DMS79 treated with DMSO at 0.1 percent for 48 hours (cell line): Measurements from ENCODE around the gene SRC.

Source experiments
- DNase-seq: peaks from one replicate; lab custom pipeline; 2025; lab: John Stamatoyannopoulos, UW

Gene SRC

DNA sequence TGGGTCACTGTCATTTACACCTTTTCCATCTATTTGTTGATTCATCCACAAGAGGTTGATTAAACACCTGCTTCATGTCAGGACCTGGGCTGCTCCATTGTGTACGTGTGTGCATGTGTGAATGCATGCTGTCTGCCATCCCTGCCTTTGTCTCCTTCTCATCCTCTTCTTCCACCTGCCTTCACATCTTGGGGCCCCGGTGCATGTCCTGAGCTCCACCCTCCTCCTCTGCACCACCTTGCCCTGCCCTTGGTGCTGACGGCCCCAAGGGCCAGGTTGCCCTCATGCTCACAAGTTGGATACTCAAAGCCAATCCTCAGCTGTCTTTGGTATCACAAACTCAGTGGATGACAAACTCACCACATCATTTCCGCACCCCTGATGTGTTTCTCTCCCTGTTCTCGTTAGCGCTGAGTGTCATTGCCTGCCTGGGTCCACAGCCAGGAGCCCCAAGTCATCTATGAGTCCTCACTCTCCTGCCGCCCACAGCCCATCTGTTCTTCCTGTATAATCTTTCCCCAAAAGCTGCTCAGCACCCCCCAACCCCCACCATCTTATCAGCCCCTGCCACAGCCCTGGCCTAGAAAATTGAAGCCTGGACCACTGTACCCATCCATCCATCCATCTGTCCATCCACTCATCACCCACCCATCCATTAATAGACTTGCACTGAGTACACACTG lies 85.0 kb downstream of the SRC start:
- DNase-seq = no peak

DNA sequence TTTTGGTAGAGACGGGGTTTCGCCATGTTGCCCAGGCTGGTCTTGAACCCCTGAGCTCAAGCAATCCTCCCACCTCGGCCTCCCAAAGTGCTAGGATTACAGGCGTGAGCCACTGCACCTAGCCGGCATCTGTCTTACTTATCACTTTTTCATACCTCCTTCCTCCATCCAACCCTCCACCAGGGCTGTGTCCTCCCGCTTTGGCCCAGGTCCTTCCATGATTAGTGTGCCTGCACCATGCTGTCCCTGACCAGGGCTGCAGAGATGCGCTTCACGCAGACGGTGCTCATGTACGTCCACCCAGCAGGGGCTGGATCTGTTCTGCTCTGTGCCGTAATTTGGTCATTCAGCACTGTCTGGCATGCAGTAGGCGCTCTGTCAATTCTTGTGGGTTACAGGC lies 85.8 kb downstream of the SRC start:
- DNase-seq = no peak

DNA sequence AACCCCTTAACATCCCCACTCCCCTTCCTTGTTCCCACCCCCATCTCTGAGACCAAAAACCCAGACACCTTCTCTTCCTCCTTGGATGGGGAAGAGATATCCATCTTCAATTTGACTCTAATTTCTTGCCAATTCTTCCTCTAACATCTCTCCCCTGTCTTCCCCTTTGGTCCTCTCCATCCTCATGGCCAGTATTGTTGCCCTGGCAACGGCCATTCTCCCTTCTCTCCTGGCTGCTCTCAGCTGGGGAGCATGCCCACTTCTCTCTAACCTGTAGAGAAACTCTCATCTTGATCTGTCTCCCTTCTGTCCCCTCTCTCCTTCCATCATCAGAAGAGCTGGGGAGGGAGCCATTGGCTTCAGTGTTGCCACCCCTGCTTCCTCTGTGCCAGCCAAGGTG lies 86.7 kb downstream of the SRC start:
- DNase-seq = no peak

DNA sequence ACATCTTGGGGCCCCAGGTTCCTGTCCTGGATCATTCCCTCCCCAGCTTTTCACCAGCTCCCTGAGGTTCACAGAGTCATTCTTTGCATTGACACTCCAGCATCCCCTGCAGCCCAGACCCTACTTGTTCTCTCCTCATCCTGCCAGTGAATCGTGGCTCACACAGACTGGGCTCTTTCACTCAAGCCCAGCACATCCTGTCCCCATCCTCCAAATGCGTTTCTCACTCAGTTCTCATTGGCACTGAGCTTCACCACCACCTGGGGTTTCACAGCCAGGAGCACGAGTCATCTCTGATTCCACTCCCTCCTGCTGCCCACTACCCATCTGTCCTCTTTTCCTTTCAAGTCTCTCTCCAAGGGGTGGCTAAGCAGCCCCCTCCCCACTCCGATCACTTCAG lies 89.7 kb downstream of the SRC start:
- no peak for DNase-seq

DNA sequence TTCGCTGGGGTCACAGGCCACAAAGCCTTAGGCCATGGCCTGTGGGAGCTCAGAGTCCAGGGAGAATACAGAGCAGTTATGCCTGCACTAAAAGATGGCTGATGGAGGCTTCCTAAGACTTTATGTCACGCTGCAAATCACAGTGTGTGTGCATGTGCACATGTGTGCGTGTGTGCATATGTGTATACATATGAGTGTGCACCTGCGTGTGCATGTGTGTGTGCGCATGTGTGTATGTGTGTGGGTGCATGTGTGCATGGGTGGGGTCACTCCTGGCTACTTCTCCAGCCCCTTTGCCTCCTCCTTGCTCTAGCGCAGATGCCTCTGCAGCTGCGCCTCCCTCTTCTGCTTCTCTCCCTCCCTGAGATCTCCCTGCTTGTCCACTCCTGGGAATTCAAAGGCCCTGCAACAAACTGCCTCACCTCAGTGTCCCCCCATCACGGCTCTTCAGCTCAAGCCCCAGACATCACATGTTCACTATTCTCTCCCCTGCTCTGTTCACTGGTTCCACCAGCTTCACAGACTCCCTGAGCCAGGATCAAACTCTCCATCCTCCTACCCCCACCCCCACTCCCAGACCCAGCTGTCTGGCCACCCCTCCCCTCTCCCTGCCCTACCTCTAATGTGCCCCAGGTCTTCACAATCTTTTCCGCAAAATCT lies 90.7 kb downstream of the SRC start:
- no peak for DNase-seq

DNA sequence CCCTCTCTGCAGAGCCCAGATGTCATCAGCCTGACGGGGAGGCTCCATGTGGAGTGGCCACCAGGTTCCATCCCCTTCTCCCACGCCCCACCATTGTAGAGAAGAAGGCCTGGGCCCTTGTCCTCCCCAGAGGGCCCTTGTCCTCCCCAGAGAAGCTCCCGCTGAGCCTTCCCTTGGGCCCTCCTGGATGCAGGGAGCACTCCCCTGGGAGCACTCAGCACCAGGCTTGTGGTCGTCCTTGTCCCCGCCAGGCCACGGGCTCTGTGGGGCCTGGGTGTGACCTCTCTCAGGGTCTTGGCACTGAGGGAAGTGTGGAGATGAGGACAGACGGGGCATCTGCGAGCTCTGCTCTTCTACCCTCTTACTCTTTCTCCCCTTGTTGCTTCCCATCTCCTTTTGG lies 91.7 kb downstream of the SRC start:
- DNase-seq = no peak

DNA sequence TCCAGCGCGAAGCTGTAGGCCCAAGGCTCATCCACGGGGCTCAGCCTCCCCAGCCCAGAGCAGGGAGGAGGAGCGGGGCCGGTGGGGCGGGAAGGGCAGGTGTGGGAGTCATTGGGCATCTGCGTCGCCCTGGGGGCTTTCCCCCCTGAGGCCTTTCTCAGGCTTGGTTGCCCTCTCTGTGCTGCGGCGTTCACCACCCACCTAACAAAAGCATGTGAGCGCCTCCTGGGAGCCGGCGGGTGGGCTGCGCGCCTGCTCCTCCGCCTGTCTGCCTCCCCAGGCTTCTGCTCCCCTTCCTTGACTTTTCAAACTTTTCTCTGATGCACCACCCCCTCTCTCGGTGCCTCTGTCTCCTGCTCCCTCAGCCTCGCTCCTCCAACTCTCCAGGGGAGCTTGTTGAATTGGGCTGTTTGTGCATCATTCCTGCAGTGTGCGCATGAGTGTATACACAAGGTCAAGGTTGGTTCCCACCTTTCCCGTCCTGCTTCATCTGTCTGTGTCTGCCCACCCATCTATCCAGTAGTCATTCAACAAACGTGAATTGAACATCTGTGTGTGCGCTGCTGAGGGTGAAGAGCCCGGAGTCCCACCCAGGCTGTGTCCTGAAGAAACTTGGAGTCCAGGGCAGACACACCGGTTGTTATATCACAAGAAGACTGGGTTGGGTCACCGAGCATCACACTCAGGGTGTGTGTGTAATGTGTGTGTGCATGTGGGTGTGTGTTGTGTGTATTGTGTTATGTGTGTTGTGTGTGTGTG lies 92.7 kb downstream of the SRC start:
- no peak for DNase-seq

DNA sequence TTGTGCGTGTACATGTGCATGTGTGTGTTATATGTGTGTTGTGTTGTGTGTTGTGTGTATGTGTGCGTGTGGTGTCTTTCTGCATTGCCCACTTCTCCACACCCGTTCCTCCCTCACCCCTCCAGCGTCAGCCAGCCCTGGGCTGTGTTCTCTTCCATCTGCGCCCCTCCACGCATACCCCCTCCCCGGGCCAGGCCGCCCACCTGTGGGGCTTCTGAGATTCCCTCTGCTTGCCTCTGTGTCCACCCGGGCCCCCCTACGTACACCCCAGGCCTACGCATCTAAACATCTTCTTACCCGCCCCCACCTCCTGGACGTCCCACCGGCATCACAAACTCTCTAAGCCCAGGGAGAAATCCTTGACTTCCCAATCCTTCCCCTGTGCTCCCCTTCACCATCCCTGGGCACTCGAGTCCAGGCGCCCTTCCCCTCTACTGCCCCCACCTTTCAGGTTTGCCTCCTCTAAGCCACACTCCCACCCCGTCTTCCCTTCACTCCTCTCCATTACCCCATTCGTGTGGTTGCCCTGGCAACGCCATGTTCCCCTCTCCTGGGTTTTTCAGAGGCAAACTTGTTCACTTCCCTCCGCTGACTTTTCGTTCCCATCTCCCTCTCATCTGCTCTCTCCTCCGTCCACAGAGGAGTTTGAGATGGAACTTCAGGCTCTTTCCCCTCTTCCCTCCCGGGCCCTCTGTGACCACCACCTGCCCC lies 93.4 kb downstream of the SRC start:
- no peak for DNase-seq

DNA sequence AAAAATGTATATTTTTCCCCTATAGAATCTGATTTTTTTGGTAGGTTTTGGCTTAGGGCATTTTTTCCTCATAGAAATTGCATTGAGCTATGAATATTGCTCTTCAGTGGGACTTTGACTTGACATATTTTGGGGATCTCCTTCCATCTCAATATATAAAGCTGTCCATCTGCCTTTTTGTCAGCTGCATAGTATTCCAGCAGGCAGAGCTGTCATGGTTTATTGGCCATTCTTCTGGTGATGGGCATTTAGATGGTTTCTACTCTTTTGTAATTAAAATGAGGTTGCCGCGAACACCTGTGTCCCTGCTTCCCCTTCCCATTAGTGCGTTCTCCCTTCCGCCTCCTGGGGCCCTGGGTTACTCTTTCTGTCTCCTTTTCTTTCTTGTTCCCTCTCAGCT lies 95.1 kb downstream of the SRC start:
- DNase-seq = no peak

DNA sequence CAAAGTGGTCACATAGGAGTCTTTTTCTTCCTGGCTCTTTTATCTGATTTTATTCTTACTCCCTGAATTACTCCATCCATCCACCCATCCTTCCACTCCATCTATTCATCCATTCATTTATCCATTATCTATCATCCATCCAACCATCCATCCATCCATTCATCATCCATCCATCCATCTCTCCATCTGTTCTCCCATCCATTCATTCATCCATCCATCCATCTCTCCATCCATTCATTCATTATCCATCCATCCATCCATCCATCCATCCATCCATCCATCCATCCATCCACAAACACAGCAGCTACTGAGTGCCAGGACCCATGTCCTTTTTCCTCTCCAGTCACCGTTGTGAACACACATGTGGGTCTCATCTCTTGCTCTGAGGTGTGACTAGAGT lies 96.6 kb downstream of the SRC start:
- DNase-seq = no peak

DNA sequence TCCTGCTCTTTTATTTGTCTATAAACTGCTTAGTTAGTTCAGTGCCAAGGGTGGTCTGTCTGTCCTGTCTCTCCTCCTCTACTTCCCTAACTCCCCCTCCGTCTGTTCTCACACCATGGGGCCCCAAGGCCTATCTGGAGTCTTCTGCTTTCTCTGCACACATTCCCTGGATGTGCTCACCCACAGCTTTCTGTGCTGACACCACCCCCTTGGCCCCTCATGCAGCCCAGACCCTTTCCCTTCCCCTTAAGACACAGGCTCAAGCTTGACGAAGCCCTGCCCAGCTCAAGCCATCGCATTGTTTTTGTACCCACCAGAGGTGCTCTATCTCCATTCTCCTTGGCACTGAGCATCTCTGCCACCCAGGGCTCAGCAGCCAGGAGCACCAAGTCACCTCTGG lies 97.0 kb downstream of the SRC start:
- DNase-seq = no peak

DNA sequence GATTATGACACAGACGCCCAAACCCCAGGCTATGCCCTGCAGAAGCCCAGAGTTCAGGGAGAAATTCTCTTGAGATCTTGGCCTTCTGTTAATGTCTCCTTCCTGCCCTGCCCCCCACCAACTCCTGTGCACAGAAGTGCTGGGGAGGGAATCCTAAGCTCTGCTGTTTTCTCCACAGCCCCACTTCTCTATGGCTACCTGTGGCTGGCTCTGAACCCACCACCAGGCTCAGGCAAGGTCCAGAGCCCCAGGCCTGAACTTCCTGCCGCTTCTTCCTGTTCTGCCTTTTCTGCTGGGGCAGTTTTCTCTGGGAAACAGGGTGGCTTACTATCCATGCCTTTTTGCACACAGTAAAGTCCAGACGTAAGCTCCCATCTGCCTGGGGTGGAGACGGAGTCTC lies 97.7 kb downstream of the SRC start:
- no peak for DNase-seq

DNA sequence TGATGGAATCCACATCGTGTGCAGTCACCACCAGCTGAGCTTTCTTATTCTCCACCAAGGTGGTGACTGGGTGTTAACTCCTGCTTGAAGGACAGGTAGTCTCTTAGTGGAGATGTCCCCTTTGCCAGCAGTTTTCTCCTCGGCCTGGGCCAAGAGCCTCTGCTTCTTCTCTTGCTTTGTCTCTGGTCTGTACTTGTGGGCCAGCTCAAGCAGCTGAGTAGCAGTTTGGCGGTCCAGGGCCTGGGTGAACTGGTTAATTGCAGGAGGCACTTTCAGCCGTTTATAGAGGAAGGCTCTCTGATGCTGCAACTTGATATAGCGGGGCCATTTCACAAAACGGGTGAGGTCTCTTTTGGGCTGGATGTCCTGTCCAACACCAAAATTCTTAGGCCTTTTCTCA lies 99.1 kb downstream of the SRC start:
- DNase-seq = no peak

DNA sequence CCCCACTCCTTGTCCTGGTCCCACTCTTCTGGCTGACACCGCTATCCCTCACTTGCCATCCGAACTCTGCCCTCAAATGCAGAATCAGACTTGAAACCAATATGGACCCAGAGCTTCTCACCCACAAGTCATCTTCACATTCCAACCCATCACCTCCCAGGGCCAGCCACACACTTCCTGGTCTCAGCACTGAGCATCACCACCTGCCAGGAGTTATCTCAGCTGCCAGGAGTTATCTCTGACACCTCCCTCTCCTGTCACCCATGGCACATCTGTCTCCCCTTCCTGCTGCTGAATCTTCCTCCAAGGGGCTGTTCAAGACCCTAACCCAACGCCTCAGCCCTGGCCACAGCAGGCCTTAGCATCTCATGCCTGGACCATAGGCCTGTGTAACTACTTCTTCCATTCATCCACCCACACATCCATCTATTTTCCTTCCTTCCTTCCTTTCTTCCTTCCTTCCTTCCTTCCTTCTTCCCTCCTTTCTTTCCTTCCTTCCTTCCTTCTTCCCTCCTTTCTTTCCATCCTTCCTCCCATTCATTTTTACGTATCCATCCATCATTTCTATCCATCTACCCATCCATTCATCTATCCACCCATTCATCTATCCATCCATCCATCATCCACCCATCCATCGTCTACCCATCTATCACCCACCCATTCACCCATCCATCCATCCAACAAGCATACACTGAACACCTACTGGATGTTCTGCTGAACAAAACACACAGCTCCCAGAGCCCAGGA lies 100.5 kb downstream of the SRC start:
- DNase-seq = no peak

DNA sequence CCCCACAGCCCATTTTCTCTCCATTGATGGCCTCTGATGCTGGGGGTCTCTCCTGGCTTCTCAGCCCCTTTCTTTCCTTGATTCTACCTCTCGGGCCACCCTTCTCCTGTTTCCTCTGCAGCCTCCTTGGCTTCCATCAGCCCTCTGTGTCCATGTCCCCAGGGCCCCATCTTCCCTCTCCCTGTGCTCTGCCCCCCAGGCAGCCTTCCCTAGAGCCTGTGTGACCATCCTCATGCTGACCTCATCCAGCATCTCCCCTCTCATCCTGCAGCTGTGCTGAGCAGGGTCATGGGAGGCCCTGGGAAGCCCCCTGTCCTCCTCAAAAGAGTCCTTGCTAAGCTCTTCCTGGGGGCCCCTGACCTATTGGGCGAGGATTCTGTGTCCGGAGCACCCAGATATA lies 101.7 kb downstream of the SRC start:
- no peak for DNase-seq

DNA sequence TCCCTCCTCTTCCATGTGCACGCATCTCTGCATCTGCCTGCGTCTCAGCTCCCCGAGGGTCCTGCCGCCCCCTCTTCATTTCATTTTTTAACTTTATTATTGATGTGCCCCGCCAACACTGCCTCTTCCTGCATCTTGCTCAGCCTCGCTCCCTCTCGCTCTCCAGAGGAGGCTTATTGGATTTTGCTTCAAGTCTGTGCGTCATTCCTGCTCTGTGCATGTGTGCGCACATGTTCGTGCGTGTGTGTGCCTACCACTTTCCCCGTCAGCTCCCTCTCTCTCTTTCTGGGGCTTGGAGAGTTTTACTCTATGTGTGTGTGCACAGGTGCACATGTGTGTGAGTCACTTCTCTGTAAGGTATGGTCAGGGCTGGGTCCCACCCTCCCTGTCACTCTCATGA lies 103.3 kb downstream of the SRC start:
- DNase-seq = no peak

DNA sequence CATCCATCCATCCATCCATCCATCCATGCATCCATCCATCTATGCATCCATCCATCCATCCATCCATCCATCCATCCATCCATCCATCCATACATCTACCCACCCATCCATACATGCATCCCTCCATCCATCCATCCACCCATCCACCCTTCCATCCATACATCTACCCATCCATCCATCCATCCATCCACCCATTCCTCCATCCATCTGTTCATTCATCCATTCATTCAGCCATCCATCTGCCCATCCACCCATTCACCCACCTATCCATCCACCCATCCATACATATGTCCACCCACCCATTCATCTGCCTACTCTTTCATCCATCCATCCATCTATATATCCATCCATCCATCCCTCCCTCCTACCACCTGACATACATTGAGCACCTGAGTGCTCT lies 104.4 kb downstream of the SRC start:
- no peak for DNase-seq

DNA sequence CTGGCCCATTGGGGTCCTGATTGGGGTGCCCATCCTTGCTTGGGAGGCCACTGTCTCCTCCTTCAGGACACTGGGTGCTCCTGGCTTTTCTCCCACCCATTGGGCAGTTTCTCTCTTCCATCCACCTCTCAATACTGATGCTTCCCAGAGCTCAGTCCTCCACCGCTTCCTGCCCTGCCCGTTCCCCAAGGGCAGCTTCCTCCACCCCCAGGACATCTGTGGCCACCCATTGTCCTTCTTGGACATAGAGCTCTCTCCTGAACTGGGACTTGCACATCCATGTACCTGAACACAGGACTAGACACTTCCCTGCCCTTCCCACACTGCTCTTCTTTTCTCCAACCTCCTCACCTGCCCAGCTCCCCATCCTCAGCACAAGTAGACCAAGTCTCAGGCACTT lies 105.7 kb downstream of the SRC start:
- no peak for DNase-seq

DNA sequence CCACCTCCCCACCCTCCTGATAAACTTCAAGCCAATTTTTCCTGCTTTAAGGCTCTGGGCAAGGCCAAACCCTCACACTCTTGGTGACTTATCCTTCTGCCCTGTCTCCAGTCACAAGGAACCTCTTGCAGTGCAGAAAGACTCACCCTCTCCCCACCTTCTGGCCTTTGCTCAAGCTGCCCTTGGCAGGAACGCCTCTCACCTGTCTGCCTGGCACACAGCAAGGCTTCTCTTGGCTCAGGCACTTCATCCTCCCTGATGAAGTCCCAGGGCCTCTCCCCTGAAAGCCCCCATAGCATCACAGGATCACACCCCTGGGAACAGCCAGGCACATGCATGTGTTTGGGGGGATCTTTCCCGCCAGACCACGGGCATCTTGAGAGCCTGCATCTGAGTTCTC lies 106.3 kb downstream of the SRC start:
- DNase-seq = no peak

DNA sequence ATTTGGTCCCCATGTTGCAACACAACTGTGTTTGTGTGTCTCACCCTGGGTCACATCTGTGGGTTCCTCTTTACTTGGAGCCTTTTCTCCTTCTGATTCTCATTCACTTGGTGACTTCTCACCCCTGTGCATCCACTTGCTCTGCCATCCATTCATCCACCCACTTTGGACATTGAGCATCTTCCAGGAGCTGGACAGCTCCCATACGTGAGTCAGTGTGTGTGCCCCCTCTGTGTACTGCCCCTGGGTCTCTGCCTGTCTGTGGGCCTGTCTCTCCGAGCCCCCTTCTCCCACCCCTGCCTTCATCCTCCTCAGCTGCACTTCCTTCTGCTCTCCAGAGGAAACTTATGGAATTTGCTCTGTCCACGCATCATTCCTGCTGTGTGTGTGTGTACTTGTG lies 107.3 kb downstream of the SRC start:
- DNase-seq = no peak

DNA sequence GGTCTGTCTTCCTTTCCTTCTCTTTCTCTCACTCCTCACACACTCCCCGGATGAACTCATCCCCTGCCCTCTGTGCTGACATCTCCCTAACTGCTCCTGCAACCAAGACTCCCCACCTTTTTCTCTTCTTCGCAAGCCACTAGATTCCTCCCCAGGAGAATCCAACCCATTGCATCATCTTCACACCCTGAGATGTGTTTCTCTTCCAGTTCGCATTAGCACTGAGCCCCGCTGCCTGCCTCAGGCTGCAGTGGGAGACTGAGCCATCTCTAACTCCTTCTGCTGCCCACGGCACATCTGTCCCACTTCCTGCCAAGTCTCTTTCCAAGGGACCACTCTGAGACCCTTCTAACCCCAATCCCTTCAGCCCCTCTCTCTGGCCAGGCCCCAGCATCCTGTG lies 107.9 kb downstream of the SRC start:
- DNase-seq = no peak
